ENCODE data around the gene DPPA2.

DPPA2 gene

GRCh38 chr3:109252641-109253040 lies 63.7 kb downstream of the DPPA2 start:
- H3K4me3 ChIP-seq (ENCODE audit: low read depth, low read length) = no peak overlapping the region
- DNase-seq (ENCODE audit: low read depth) = no peak
- TF ChIP-seq, protein P1, sequence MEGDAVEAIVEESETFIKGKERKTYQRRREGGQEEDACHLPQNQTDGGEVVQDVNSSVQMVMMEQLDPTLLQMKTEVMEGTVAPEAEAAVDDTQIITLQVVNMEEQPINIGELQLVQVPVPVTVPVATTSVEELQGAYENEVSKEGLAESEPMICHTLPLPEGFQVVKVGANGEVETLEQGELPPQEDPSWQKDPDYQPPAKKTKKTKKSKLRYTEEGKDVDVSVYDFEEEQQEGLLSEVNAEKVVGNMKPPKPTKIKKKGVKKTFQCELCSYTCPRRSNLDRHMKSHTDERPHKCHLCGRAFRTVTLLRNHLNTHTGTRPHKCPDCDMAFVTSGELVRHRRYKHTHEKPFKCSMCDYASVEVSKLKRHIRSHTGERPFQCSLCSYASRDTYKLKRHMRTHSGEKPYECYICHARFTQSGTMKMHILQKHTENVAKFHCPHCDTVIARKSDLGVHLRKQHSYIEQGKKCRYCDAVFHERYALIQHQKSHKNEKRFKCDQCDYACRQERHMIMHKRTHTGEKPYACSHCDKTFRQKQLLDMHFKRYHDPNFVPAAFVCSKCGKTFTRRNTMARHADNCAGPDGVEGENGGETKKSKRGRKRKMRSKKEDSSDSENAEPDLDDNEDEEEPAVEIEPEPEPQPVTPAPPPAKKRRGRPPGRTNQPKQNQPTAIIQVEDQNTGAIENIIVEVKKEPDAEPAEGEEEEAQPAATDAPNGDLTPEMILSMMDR (IDR thresholded peaks at IDR 0.05; ENCODE audit: low read depth, low read length, missing control alignments) = no peak

Data from GM12864 (cell line).